PC-3 (cell line): ENCODE measurements around the gene SFSWAP. TPM values are rescaled to one million over a fixed set of nuclear protein-coding genes. Genes with fewer than 3 reads are reported as not detected.
"Not testable (repeated sequence)": the region's sequence is repeated elsewhere in the genome, so short reads cannot be mapped to it uniquely, and the experiment has no call there.

ENCODE experiments used
- ATAC-seq: fragments of 200-7000 bp; cut with Tn5 transposase; 2 replicates; pipeline ENCODE4 v1.9.1; 2020; ENCODE audit warnings: mild to moderate bottlenecking, moderate library complexity
- BruUV-seq: library from RNA; stranded (reverse); fragments of 400-500 nt; replicated peaks from 2 replicates; lab custom pipeline; 2021; lab: Mats Ljungman, UMichigan
- CTCF ChIA-PET: fragments of 300-600 bp; sonication (Branson Sonifier 250); formaldehyde crosslinking; loops from one replicate; lab custom pipeline; 2022; ENCODE audit warnings: antibody characterized with exemption; lab: Charles Lee
- POLR2A ChIA-PET: fragments of 300-600 bp; sonication (Branson Sonifier 250); formaldehyde crosslinking; loops from one replicate; lab custom pipeline; 2022; ENCODE audit warnings: antibody characterized with exemption; ENCODE audit not compliant: unreplicated experiment; lab: Charles Lee
- DNase-seq: peaks from one replicate; pipeline ENCODE4 v3.0.0-alpha.2; 2015
- H2AFZ ChIP-seq: fragments of 300-600 bp; sonication (generic); 2 replicates; pipeline ENCODE4 v1.6.0; 2016; ENCODE audit warnings: antibody characterized with exemption, low read length
- H3F3A ChIP-seq: fragments of 300-600 bp; sonication (generic); one replicate; pipeline ENCODE4 v1.6.0; 2017; ENCODE audit warnings: antibody characterized with exemption, low read length, control low read depth, mild to moderate bottlenecking; ENCODE audit not compliant: unreplicated experiment
- H3K27ac ChIP-seq: fragments of 300-600 bp; sonication (generic); 2 replicates; pipeline ENCODE4 v1.5.1; 2016; ENCODE audit warnings: mild to moderate bottlenecking, low read length
- H3K27me3 ChIP-seq: fragments of 300-600 bp; sonication (generic); 2 replicates; pipeline ENCODE4 v1.6.1; 2016; ENCODE audit warnings: low read length, mixed read lengths
- H3K36me3 ChIP-seq: fragments of 300-600 bp; sonication (generic); 2 replicates; pipeline ENCODE4 v1.6.1; 2016; ENCODE audit warnings: low read depth, mixed run types, low read length, mixed read lengths
- H3K4me1 ChIP-seq: fragments of 300-600 bp; sonication (generic); 2 replicates; pipeline ENCODE4 v1.5.1; 2016; ENCODE audit warnings: low read length; ENCODE audit not compliant: insufficient read depth
- H3K4me2 ChIP-seq: fragments of 300-600 bp; sonication (generic); 2 replicates; pipeline ENCODE4 v1.6.0; 2016; ENCODE audit warnings: low read length
- H3K4me3 ChIP-seq: fragments of 300-600 bp; sonication (generic); 2 replicates; pipeline ENCODE4 v1.5.1; 2016; ENCODE audit warnings: mild to moderate bottlenecking, low read length, mixed read lengths
- H3K79me2 ChIP-seq: fragments of 300-600 bp; sonication (generic); 2 replicates; pipeline ENCODE4 v1.6.1; 2017; ENCODE audit warnings: low read length, mixed read lengths
- H3K9ac ChIP-seq: fragments of 300-600 bp; sonication (generic); 2 replicates; pipeline ENCODE4 v1.6.0; 2016; ENCODE audit warnings: mild to moderate bottlenecking, low read length
- H3K9me2 ChIP-seq: fragments of 300-600 bp; sonication (generic); replicated peaks from 2 replicates; pipeline ENCODE4 v1.6.1; 2016; ENCODE audit warnings: mixed run types, low read length, mixed read lengths
- H3K9me3 ChIP-seq: fragments of 300-600 bp; sonication (generic); 2 replicates; pipeline ENCODE4 v1.6.1; 2016; ENCODE audit warnings: low read length, mixed read lengths
- H4K20me1 ChIP-seq: fragments of 300-600 bp; sonication (generic); 2 replicates; pipeline ENCODE4 v1.6.1; 2016; ENCODE audit warnings: low read length, mixed read lengths
- EZH2 ChIP-seq: fragments of 300-600 bp; sonication (generic); IDR thresholded peaks from one replicate; pipeline ENCODE4 v1.6.1; 2017; ENCODE audit warnings: antibody characterized with exemption, mild to moderate bottlenecking, low read length; ENCODE audit not compliant: unreplicated experiment
- EZH2phosphoT487 ChIP-seq: fragments of 300-600 bp; sonication (generic); IDR thresholded peaks from 2 replicates; pipeline ENCODE4 v1.6.1; 2018; ENCODE audit warnings: mild to moderate bottlenecking, antibody characterized with exemption, low read length, borderline replicate concordance
- intact Hi-C: fragments of 100-400 bp; cut with micrococcal nuclease; formaldehyde crosslinking; loops from 2 replicates; pipeline ENCODE4 v1.9.0; 2023
- total RNA-seq: library from RNA; depleted of rRNA; stranded (reverse); fragments of >200 nt; gene quantifications from 2 replicates; pipeline ENCODE4 v1.2.3, GENCODE V29; 2014
- TF ChIP-seq, protein P1 (sequence below): fragments of 300-600 bp; sonication (generic); conservative IDR thresholded peaks from 2 replicates; pipeline ENCODE4 v1.5.1; 2017; ENCODE audit warnings: antibody characterized with exemption, low read depth, mild to moderate bottlenecking, low read length

The SFSWAP gene
- total RNA-seq, 1 experiment from 2014 or later: 57.5 TPM

DNA sequence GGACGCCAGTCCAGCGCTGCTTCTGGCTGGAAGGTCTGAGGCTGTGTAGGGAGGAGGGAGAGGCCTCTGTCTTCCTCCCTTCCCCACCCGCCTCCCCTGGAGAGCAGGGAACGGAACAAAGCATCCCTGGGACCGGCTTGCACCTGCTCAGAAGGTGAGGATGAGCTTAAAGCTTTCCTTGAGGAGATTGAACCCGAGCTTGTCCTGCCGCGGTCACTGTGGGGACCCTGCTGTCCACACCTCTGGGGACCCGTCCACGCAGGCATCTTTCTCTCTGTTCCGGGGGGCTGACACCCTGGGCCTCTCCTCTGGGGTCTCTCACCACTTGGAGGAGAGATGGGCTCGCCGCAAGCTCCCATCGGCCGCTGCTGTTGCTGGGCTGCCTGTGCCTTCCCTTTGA, 33.2 kb upstream of the SFSWAP start:
- DNase-seq: no peak
- Histone ChIP-seq H3F3A (no peaks in the 10 kb centered on the region), H3K36me3 (no peaks in the 10 kb centered on the region), H3K9me2 (no peaks in the 10 kb centered on the region), H3K79me2 (no peaks in the 10 kb centered on the region), H3K27ac (no peak overlapping the region), H3K4me2 (no peak overlapping the region), H3K4me1 (0 out of 2 replicates have a peak, but pooled peaks cover 5% of the 10 kb centered on the region), H4K20me1 (no peaks in the 10 kb centered on the region), H3K27me3 (peaks cover 21% of the 10 kb centered on the region), H2AFZ (no peak overlapping the region), H3K9me3 (no peaks in the 10 kb centered on the region), H3K4me3 (no peak overlapping the region), H3K9ac (no peak overlapping the region)
- intact Hi-C loops: no loop called here
- ChIA-PET CTCF (no interaction called here), POLR2A (no interaction called here)
- no peak for ATAC-seq
- no TSS peak for BruUV-seq
- TF ChIP-seq, protein P1, sequence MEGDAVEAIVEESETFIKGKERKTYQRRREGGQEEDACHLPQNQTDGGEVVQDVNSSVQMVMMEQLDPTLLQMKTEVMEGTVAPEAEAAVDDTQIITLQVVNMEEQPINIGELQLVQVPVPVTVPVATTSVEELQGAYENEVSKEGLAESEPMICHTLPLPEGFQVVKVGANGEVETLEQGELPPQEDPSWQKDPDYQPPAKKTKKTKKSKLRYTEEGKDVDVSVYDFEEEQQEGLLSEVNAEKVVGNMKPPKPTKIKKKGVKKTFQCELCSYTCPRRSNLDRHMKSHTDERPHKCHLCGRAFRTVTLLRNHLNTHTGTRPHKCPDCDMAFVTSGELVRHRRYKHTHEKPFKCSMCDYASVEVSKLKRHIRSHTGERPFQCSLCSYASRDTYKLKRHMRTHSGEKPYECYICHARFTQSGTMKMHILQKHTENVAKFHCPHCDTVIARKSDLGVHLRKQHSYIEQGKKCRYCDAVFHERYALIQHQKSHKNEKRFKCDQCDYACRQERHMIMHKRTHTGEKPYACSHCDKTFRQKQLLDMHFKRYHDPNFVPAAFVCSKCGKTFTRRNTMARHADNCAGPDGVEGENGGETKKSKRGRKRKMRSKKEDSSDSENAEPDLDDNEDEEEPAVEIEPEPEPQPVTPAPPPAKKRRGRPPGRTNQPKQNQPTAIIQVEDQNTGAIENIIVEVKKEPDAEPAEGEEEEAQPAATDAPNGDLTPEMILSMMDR: no peak
- no peak for TF ChIP-seq EZH2phosphoT487
- no peak for TF ChIP-seq EZH2

DNA sequence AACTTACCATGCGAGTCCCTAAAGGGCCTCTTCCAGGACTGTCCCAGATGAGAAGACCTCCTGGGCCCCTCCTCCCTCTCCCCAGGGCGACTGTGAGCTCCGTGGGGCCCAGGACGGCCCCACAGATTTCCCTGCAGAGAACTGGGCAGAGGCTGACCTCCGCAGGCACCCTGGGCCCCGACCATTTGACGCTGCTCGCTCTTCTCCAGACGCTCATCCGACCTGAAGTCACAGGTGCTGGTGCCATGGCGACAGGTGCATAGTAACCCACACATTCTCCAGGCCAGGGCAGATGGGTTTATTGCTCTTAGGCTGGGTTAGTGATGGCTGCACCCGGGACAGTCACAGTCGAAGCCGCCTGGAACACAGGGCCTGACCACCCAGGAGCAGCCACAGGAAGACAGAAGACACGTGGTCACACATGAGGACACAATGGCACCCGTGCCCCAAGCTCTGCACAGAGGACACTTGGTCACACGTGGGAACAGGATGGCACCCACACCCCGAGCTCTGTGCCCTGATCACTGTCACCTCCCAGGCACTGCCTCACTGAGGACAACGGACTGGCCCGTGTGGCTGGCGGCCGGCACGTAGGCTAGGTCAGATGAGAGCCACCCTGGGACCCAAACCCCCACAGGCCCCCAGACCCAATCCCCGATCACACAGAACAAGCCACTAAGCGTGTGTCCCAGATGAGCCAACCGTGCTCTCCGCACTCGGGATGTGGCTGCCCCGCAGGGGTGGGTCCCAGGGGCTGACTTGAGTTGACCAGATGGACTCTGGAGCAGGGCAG, 32.3 kb upstream of the SFSWAP start:
- ATAC-seq, H3K4me3 ChIP-seq, H3K9me3 ChIP-seq, H3K9me2 ChIP-seq, H3K79me2 ChIP-seq, CTCF ChIA-PET, POLR2A ChIA-PET, H3K4me2 ChIP-seq, H3F3A ChIP-seq, H2AFZ ChIP-seq, H3K36me3 ChIP-seq, H3K27ac ChIP-seq, H4K20me1 ChIP-seq, intact Hi-C loops, DNase-seq, BruUV-seq, H3K4me1 ChIP-seq, H3K9ac ChIP-seq: not testable (repeated sequence)
- H3K27me3 ChIP-seq: peaks cover 17% of the 10 kb centered on the region

DNA sequence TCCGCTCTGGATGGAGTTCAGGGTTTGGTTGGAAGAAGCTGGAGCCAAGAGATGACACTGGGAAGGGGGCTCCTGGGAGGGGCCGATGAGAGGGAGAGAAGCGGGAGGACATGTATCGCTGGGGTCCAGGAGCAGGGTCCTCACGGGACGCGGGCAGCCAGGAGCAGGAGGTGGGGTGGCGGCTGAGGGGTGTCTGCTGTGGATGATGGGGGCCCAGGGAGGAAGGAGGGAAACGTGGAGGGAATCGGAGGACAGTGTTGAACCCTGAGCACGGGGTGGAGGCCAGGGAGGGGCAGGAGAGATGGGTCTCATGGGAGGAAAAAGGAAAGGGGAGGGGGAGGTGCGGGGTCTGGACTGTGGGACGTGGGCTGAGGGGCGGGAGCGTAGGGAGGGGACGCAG, 31.7 kb upstream of the SFSWAP start:
- H3K27ac ChIP-seq, H3K4me1 ChIP-seq, H3K4me2 ChIP-seq, CTCF ChIA-PET, H3K9me3 ChIP-seq, H3K4me3 ChIP-seq, ATAC-seq, BruUV-seq, H3K36me3 ChIP-seq, H3F3A ChIP-seq, H2AFZ ChIP-seq, H3K79me2 ChIP-seq, H3K9ac ChIP-seq, POLR2A ChIA-PET, DNase-seq, intact Hi-C loops, H3K9me2 ChIP-seq, H4K20me1 ChIP-seq: not testable (repeated sequence)
- peaks cover 20% of the 10 kb centered on the region for H3K27me3 ChIP-seq

DNA sequence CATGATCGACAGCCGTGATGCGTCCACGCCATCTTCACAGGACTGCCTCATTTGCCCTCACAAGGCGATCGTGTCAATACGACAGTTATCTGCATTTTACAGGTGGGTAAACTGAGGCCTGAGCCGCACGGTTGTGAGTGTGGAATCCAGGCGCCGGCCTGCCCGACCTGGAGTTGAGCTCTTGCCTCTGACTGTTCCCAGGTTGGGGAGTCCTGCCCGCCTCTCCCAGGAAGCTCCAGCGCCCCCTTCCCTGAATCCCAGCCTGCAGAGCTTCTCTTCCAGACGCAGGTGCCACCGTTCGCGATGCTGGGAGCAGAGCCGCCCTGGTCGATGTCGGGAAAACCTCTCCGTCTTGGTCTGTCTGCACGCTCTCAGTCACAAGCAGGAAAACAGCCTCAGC, 31.1 kb upstream of the SFSWAP start:
- H3K27me3 ChIP-seq: peaks cover 23% of the 10 kb centered on the region
- H3K4me2 ChIP-seq, BruUV-seq, H3K4me3 ChIP-seq, H3K79me2 ChIP-seq, H3K9me2 ChIP-seq, DNase-seq, H3K36me3 ChIP-seq, H3K4me1 ChIP-seq, intact Hi-C loops, H2AFZ ChIP-seq, ATAC-seq, H3K27ac ChIP-seq, H3K9me3 ChIP-seq, H3F3A ChIP-seq, H4K20me1 ChIP-seq, CTCF ChIA-PET, POLR2A ChIA-PET, H3K9ac ChIP-seq: not testable (repeated sequence)

DNA sequence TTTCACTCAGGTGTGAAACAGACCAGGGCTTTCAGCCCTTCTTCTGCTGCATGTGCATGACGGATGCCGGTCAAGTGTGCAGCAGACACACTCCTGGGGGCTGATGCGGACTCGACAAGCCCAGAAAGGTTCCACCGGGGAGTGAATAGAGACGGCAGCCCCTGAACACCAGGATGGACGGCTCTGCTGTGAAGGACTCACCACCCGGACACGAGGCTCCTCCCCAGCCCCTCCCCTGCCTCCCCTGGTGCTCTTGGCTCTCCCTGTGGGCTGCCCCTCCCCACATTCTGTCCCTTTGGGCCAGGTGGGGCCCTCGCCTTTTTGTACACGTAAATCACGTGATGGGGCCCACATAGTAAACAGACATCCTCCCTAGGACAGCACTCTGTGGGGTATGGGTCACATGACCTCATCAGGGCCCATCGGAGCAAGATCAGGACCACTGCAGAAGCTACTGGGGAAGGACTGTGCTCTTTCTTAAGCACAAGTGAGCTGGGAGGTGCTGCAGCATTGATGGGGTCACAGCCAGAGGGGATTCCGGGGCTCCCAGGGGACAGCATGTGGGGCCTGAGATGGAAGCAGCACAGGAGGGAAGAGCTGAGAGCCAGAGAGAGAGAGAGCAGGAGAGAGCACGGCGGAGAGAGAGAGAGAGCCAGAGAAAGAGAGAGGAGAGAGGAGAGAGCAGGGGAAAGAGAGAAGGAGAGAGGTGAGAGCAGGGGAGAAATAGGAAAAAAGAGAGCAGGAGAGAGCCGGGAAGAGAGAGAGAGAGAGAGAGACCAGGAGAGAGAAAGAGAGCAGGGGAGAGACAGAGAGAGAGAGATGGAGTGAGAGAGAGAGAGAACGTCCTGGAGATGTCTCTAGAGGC, 30.3 kb upstream of the SFSWAP start:
- H3K9me3 ChIP-seq, H3K79me2 ChIP-seq, H3F3A ChIP-seq, H3K27ac ChIP-seq, CTCF ChIA-PET, H3K36me3 ChIP-seq, H3K4me3 ChIP-seq, H4K20me1 ChIP-seq, H3K4me2 ChIP-seq, BruUV-seq, ATAC-seq, H2AFZ ChIP-seq, H3K9ac ChIP-seq, POLR2A ChIA-PET, intact Hi-C loops, DNase-seq, H3K4me1 ChIP-seq, H3K9me2 ChIP-seq: not testable (repeated sequence)
- peaks cover 23% of the 10 kb centered on the region for H3K27me3 ChIP-seq
